ENCODE results near the gene NR2F1-AS1.

NR2F1-AS1 gene

DNA sequence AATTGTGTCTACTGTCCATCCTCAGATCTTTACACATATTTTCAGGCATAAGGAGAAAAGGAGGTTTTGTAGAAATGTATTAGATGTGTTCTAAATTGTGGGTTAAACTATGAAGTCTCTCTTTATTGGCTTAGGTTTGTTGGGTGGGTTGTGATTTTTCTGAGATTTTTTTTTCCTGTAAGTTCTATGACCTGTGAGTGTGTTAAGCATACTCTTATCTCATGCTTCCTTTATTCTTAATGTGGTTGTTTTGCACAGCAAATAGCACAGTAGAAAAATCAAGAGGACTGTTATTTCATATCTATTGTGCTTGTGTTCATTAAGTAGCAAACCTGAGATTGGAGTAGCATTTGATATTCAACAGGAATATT is 25.3 kb upstream of the NR2F1-AS1 start:
- no peaks in the 10 kb centered on the region; the same call in 1 of the 2 replicates for H3K27me3 ChIP-seq (replicated peaks; ENCODE audit: control insufficient read depth, insufficient read depth, low read length)
- H3K36me3 ChIP-seq (ENCODE audit: control insufficient read depth, insufficient read depth, low read length), result no peaks in the 10 kb centered on the region
- DNase-seq (ENCODE audit: extremely low read depth, insufficient read length), result no peak
- H3K4me3 ChIP-seq (replicated peaks; ENCODE audit: low read depth, low read length), result no peak overlapping the region
- no peak for TF ChIP-seq CTCF (IDR thresholded peaks at IDR 0.05; ENCODE audit: insufficient read depth, low read length, poor library complexity, severe bottlenecking)

GRCh38 chr5:93604644-93605515 is 23.9 kb upstream of the NR2F1-AS1 start:
- no peak for TF ChIP-seq CTCF (IDR thresholded peaks at IDR 0.05; ENCODE audit: insufficient read depth, low read length, poor library complexity, severe bottlenecking)
- H3K36me3 ChIP-seq (ENCODE audit: control insufficient read depth, insufficient read depth, low read length), result no peaks in the 10 kb centered on the region
- no peak overlapping the region for H3K4me3 ChIP-seq (replicated peaks; ENCODE audit: low read depth, low read length)
- no peaks in the 10 kb centered on the region; the same call in 1 of the 2 replicates for H3K27me3 ChIP-seq (replicated peaks; ENCODE audit: control insufficient read depth, insufficient read depth, low read length)
- no peak for DNase-seq (ENCODE audit: extremely low read depth, insufficient read length)

DNA sequence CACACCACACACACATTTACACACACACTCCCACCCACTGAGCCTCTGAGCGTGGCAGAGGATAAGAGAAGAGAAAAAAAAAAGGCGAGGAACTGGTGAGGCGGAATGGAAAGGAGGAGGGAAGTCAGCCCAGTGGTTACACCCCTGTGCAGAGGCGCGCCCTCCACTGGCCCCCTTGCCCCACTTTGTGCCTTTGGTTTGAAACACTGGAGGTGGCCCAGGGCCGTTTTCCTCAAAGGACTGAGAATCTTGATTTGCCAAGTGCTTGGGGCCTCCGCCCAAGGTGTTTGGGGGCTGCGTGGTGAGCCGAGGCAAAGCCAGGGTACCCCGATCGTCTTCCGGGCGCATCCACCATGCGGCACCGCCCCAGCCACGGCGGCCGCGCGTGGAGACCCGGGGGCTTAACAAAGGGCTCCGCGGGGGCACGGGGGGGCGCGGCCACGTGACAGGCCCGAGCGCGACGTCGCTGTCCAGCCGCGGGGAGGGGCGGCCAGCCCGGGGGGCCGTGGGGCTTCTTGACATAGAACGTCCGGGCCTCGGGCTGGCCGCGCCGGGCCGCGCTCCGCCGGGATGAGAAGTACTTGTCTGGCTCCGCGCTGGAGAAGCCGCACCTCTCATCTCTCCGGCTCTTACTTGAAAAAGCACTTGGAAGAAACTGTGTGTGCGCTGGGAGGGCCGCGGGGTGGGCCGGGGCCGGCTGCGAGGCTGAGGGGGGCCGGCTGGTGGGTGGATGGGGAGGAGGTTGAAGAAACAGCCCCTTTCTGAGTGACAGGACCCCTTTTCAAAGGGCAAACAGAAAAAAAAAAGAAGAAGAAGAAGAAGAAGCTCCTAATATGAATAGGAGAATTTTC is 23.0 kb upstream of the NR2F1-AS1 start:
- no peaks in the 10 kb centered on the region for H3K36me3 ChIP-seq (ENCODE audit: control insufficient read depth, insufficient read depth, low read length)
- no peaks in the 10 kb centered on the region; the same call in 1 of the 2 replicates for H3K27me3 ChIP-seq (replicated peaks; ENCODE audit: control insufficient read depth, insufficient read depth, low read length)
- no peak for TF ChIP-seq CTCF (IDR thresholded peaks at IDR 0.05; ENCODE audit: insufficient read depth, low read length, poor library complexity, severe bottlenecking)
- no peak overlapping the region for H3K4me3 ChIP-seq (replicated peaks; ENCODE audit: low read depth, low read length)
- no peak for DNase-seq (ENCODE audit: extremely low read depth, insufficient read length)

GRCh38 chr5:93603078-93603792 is 22.2 kb upstream of the NR2F1-AS1 start:
- H3K4me3 ChIP-seq (replicated peaks; ENCODE audit: low read depth, low read length), result no peak overlapping the region

More at GRCh38 chr5:93603078-93603792, 22.2 kb upstream of the NR2F1-AS1 start:
- DNase-seq (ENCODE audit: extremely low read depth, insufficient read length), result no peak
- no peaks in the 10 kb centered on the region; the same call in 1 of the 2 replicates for H3K27me3 ChIP-seq (replicated peaks; ENCODE audit: control insufficient read depth, insufficient read depth, low read length)
- no peaks in the 10 kb centered on the region for H3K36me3 ChIP-seq (ENCODE audit: control insufficient read depth, insufficient read depth, low read length)
- TF ChIP-seq CTCF (IDR thresholded peaks at IDR 0.05; ENCODE audit: insufficient read depth, low read length, poor library complexity, severe bottlenecking), result no peak

Measured in GM06990 (cell line).